K562 (cell line): ENCODE measurements around the gene SBNO1. TPM values are rescaled to one million over a fixed set of nuclear protein-coding genes. Genes with fewer than 3 reads are reported as not detected.
"Not testable (repeated sequence)": the region's sequence is repeated elsewhere in the genome, so short reads cannot be mapped to it uniquely, and the experiment has no call there.

ENCODE experiments used
- ATF1 ChIP-seq, 2 experiments: fragments of 450-650 bp in 1 of 2; IDR thresholded peaks; 2 replicates each; pipeline ENCODE4 v1.6.1; 2016; ENCODE audit warnings: missing compliant biosample characterization in 1 of 2, missing genetic modification characterization in 1 of 2
- ATF2 ChIP-seq: sonication (generic); formaldehyde crosslinking; IDR thresholded peaks from 2 replicates; pipeline ENCODE4 v1.8.1; 2022; ENCODE audit warnings: missing genetic modification reagents
- CEBPB ChIP-seq: fragments of 450-650 bp; IDR thresholded peaks from 2 replicates; pipeline ENCODE4 v1.6.1; 2016; ENCODE audit warnings: missing genetic modification characterization, missing compliant biosample characterization
- LARP7 ChIP-seq: fragments of 450-650 bp; IDR thresholded peaks from 2 replicates; pipeline ENCODE4 v1.6.1; 2016
- NRF1 ChIP-seq, 2 experiments: fragments of 450-650 bp; IDR thresholded peaks in 1 of 2; conservative IDR thresholded peaks in 1 of 2; 2 replicates each; pipeline ENCODE4 v1.6.1; 2014; ENCODE audit warnings: mild to moderate bottlenecking in 2 of 2
- POLR2H ChIP-seq: IDR thresholded peaks from 2 replicates; pipeline ENCODE4 v1.6.1; 2016; ENCODE audit warnings: missing genetic modification characterization, low read depth, mild to moderate bottlenecking, control low read depth, missing compliant biosample characterization, moderate library complexity
- RBM25 ChIP-seq: fragments of 200-400 bp; formaldehyde crosslinking; IDR thresholded peaks from 2 replicates; pipeline ENCODE4 v1.6.1; 2018; ENCODE audit warnings: low read length, low read depth, moderate library complexity; ENCODE audit not compliant: severe bottlenecking
- SMAD4 ChIP-seq: fragments of 250-450 bp; sonication (Bioruptor Pico); conservative IDR thresholded peaks from 2 replicates; pipeline ENCODE4 v1.8.0; 2021; ENCODE audit warnings: inconsistent platforms, mild to moderate bottlenecking, moderate library complexity
- SMARCA4 ChIP-seq: fragments of 450-650 bp; IDR thresholded peaks from 2 replicates; pipeline ENCODE4 v1.6.1; 2016
- SUPT5H ChIP-seq: fragments of 450-650 bp; IDR thresholded peaks from 2 replicates; pipeline ENCODE4 v1.6.1; 2016
- TOE1 ChIP-seq, 2 experiments: fragments of 450-650 bp in 1 of 2; sonication (generic) in 1 of 2; formaldehyde crosslinking in 1 of 2; IDR thresholded peaks; 2 replicates each; pipeline versions ENCODE4 v1.7.1 to v1.8.0; 2016 to 2022; ENCODE audit warnings: borderline replicate concordance in 2 of 2, mild to moderate bottlenecking in 2 of 2, antibody characterized with exemption in 1 of 2, inconsistent platforms in 1 of 2, low read depth in 1 of 2, missing genetic modification reagents in 1 of 2, moderate library complexity in 1 of 2
- TRIM24 ChIP-seq, 2 experiments: fragments of 450-650 bp; IDR thresholded peaks; 2 replicates each; pipeline ENCODE4 v1.6.1; 2016
- TRIM28 ChIP-seq: fragments of 450-650 bp; IDR thresholded peaks from 2 replicates; pipeline ENCODE4 v1.6.1; 2017
- ZNF175 ChIP-seq: fragments of 200-800 bp; sonication (Bioruptor generic); IDR thresholded peaks from 2 replicates; pipeline ENCODE4 v1.6.1; 2016; ENCODE audit warnings: low read depth, mild to moderate bottlenecking, missing genetic modification characterization, missing compliant biosample characterization
- polyA plus RNA-seq, 8 experiments: library from polyadenylated mRNA; depleted of rRNA in 4 of 8; stranded (reverse) in 5 of 8; unstranded in 3 of 8; fragments of >200 nt; fragmentation: Nextera tagmentation in 2 of 8; fragmentation: Illumina TruSeq in 1 of 8; extraction: Ambion mirVana in 2 of 8; extraction: Trizol in 1 of 8; gene quantifications; 2 replicates each; pipeline versions ENCODE4 v1.2.1 to v1.2.3, GENCODE V29; 2011 to 2014; ENCODE audit warnings: inconsistent platforms in 1 of 8, missing spikeins in 1 of 8
- total RNA-seq, 7 experiments: library from RNA; depleted of rRNA in 6 of 7; stranded (reverse); fragments of >200 nt in 6 of 7; fragmentation: Illumina TruSeq in 2 of 7; extraction: Trizol in 2 of 7; gene quantifications; 2 replicates each; pipeline versions ENCODE4 v1.2.1 to v1.2.3, GENCODE V29; 2011 to 2021; ENCODE audit warnings: low replicate concordance in 1 of 7

SBNO1 gene
- total and polyA plus RNA-seq, 9 of the 15 experiments (the other 6 are each of a cell fraction or from before 2014, with no cell fraction given) = 14.9 to 77.1 (median 35.9) TPM

- TF ChIP-seq POLR2H (tag) = 0 out of 2 replicates have a peak, but pooled peaks have one; percentile 21
- peak; percentile 65; the same call in 1 of the 2 replicates for TF ChIP-seq TRIM28
- peak; percentile 70 for TF ChIP-seq SUPT5H
- TF ChIP-seq TRIM24 (IDR thresholded peaks at IDR 0.05) = peak in 1 of 2 experiments; percentile 19; a peak in 1 of 4 replicates
- 0 out of 2 replicates have a peak, but pooled peaks have one; percentile 20 for TF ChIP-seq TOE1 (IDR thresholded peaks at IDR 0.05; ENCODE audit: borderline replicate concordance)
- TF ChIP-seq TOE1 (CRISPR knock-in tag; IDR thresholded peaks at IDR 0.05; ENCODE audit: borderline replicate concordance, low read depth); ATF1 (CRISPR knock-in tag; IDR thresholded peaks at IDR 0.05): not testable (repeated sequence)
- peak; percentile 74 for TF ChIP-seq ATF1 (tag; IDR thresholded peaks at IDR 0.05)
- TF ChIP-seq NRF1 (conservative IDR thresholded peaks at IDR 0.05 in 1 of 2, IDR thresholded peaks at IDR 0.05 in 1 of 2) = peak; percentile 45 to 61; a peak in 3 of 4 replicates
- peak; percentile 20 for TF ChIP-seq RBM25
- 0 out of 2 replicates have a peak, but pooled peaks have one; percentile 6 for TF ChIP-seq ZNF175 (CRISPR knock-in tag)
- peak; percentile 71; the same call in 1 of the 2 replicates for TF ChIP-seq LARP7
- TF ChIP-seq ATF2 (CRISPR knock-in tag) = peak; percentile 33; the same call in 1 of the 2 replicates
- peak; percentile 67 for TF ChIP-seq CEBPB (tag)
- TF ChIP-seq SMAD4 (CRISPR knock-in tag) = peak; percentile 44; the same call in 1 of the 2 replicates
- TF ChIP-seq SMARCA4 = 0 out of 2 replicates have a peak, but pooled peaks have one; percentile 48
Observed at GRCh38 chr12:123385536-123385935, 20.9 kb upstream of the SBNO1 start (continued).
